ENCODE data around the gene INF2. TPM values are rescaled to one million over a fixed set of nuclear protein-coding genes. Genes with fewer than 3 reads are reported as not detected.

Gene INF2
- total and polyA plus RNA-seq, 2 experiments from 2014 or later: 23.0 to 53.3 TPM

- Histone ChIP-seq H3K9ac (no peak overlapping the region), H3K9me2 (ENCODE audit: insufficient read depth) (no peaks in the 10 kb centered on the region), H3K36me3 (ENCODE audit: low read depth) (no peaks in the 10 kb centered on the region), H3K9me3 (ENCODE audit: low read depth) (no peaks in the 10 kb centered on the region), H3K27me3 (replicated peaks; ENCODE audit: insufficient read depth) (peaks cover 28% of the 10 kb centered on the region), H4K20me1 (ENCODE audit: insufficient read depth) (no peaks in the 10 kb centered on the region), H3K4me1 (ENCODE audit: insufficient read depth) (no peaks in the 10 kb centered on the region), H2AFZ (no peak overlapping the region), H3K4me3 (no peak overlapping the region), H3K79me2 (ENCODE audit: insufficient read depth) (no peaks in the 10 kb centered on the region), H3K27ac (no peak overlapping the region), H3F3A (ENCODE audit: insufficient read depth) (no peaks in the 10 kb centered on the region), H3K4me2 (ENCODE audit: unreplicated experiment) (no peak overlapping the region)
- 88 to 92% methylated on average over 9 of the region's 9 CpGs for WGBS, 2 experiments (ENCODE audit: low coverage in 1 of 2, low lambda C conversion rate in 2 of 2, missing lambda C conversion rate in 2 of 2)
- in situ Hi-C loops (cut with MboI): loop anchor here (10.0 kb wide), 1 partner anchor 508 kb away; the partner anchor contains the start of gene KIF26A
- TF ChIP-seq EZH2phosphoT487 (IDR thresholded peaks at IDR 0.05; ENCODE audit: insufficient read depth, low read depth) (no peak), EZH2 (IDR thresholded peaks at IDR 0.05; ENCODE audit: insufficient read depth, poor library complexity, severe bottlenecking) (no peak)
- no peak for DNase-seq
These were observed 46.9 kb upstream of the INF2 start for GRCh38 chr14:104642540-104642868.

GRCh38 chr14:104643306-104643705 lies 46.1 kb upstream of the INF2 start:
- in situ Hi-C loops (cut with MboI): loop anchor here (10.0 kb wide), 1 partner anchor 509 kb away; the partner anchor contains the start of gene KIF26A
- Histone ChIP-seq H3K4me3 (no peak overlapping the region), H3K9me3 (ENCODE audit: low read depth) (no peaks in the 10 kb centered on the region), H2AFZ (no peak overlapping the region), H3K9ac (no peak overlapping the region), H3K27me3 (replicated peaks; ENCODE audit: insufficient read depth) (peaks cover 19% of the 10 kb centered on the region), H3K4me2 (ENCODE audit: unreplicated experiment) (no peak overlapping the region), H3F3A (ENCODE audit: insufficient read depth) (no peaks in the 10 kb centered on the region), H3K9me2 (ENCODE audit: insufficient read depth) (no peaks in the 10 kb centered on the region), H3K4me1 (ENCODE audit: insufficient read depth) (no peaks in the 10 kb centered on the region), H3K79me2 (ENCODE audit: insufficient read depth) (no peaks in the 10 kb centered on the region), H3K27ac (no peak overlapping the region), H4K20me1 (ENCODE audit: insufficient read depth) (no peaks in the 10 kb centered on the region), H3K36me3 (ENCODE audit: low read depth) (no peaks in the 10 kb centered on the region)
- DNase-seq: no peak
- WGBS, 2 experiments (ENCODE audit: low coverage in 1 of 2, low lambda C conversion rate in 2 of 2, missing lambda C conversion rate in 2 of 2): 32 to 37% methylated on average over 8 of the region's 8 CpGs
- TF ChIP-seq EZH2phosphoT487 (IDR thresholded peaks at IDR 0.05; ENCODE audit: insufficient read depth, low read depth) (no peak), EZH2 (IDR thresholded peaks at IDR 0.05; ENCODE audit: insufficient read depth, poor library complexity, severe bottlenecking) (no peak)

GRCh38 chr14:104644091-104644635 lies 45.3 kb upstream of the INF2 start:
- H3K9me2 ChIP-seq (ENCODE audit: insufficient read depth): no peaks in the 10 kb centered on the region
- in situ Hi-C loops (cut with MboI): loop anchor here (10.0 kb wide), 1 partner anchor 509 kb away; the partner anchor contains the start of gene KIF26A

GRCh38 chr14:104644656-104645378 lies 44.6 kb upstream of the INF2 start:
- H3K4me2 ChIP-seq (ENCODE audit: unreplicated experiment): no peak overlapping the region
- TF ChIP-seq EZH2phosphoT487 (IDR thresholded peaks at IDR 0.05; ENCODE audit: insufficient read depth, low read depth): no peak
- TF ChIP-seq EZH2 (IDR thresholded peaks at IDR 0.05; ENCODE audit: insufficient read depth, poor library complexity, severe bottlenecking): no peak
- in situ Hi-C loops (cut with MboI): loop anchor here (10.0 kb wide), 1 partner anchor 510 kb away; the partner anchor contains the start of gene KIF26A
- DNase-seq: no peak
- 31 to 33% methylated on average over 11 of the region's 11 CpGs for WGBS, 2 experiments (ENCODE audit: low coverage in 1 of 2, low lambda C conversion rate in 2 of 2, missing lambda C conversion rate in 2 of 2)
- no peaks in the 10 kb centered on the region for H3F3A ChIP-seq (ENCODE audit: insufficient read depth)
- H3K36me3 ChIP-seq (ENCODE audit: low read depth): no peaks in the 10 kb centered on the region
- no peaks in the 10 kb centered on the region for H3K9me2 ChIP-seq (ENCODE audit: insufficient read depth)
- no peaks in the 10 kb centered on the region for H3K79me2 ChIP-seq (ENCODE audit: insufficient read depth)
- H2AFZ ChIP-seq: no peak overlapping the region
- H3K27ac ChIP-seq: no peak overlapping the region
- peaks cover 8% of the 10 kb centered on the region; the same call in 1 of the 2 replicates for H3K27me3 ChIP-seq (replicated peaks; ENCODE audit: insufficient read depth)
- no peak overlapping the region for H3K9ac ChIP-seq
- no peaks in the 10 kb centered on the region for H3K4me1 ChIP-seq (ENCODE audit: insufficient read depth)
- H4K20me1 ChIP-seq (ENCODE audit: insufficient read depth): no peaks in the 10 kb centered on the region
- H3K4me3 ChIP-seq: no peak overlapping the region
- H3K9me3 ChIP-seq (ENCODE audit: low read depth): no peaks in the 10 kb centered on the region

More at GRCh38 chr14:104644091-104644635, 45.3 kb upstream of the INF2 start:
- H3K36me3 ChIP-seq (ENCODE audit: low read depth): no peaks in the 10 kb centered on the region
- WGBS, 2 experiments (ENCODE audit: low coverage in 1 of 2, low lambda C conversion rate in 2 of 2, missing lambda C conversion rate in 2 of 2): 67 to 73% methylated on average over 12 of the region's 12 CpGs
- no peak overlapping the region for H3K9ac ChIP-seq
- peaks cover 12% of the 10 kb centered on the region for H3K27me3 ChIP-seq (replicated peaks; ENCODE audit: insufficient read depth)
- no peaks in the 10 kb centered on the region for H3K9me3 ChIP-seq (ENCODE audit: low read depth)
- no peak overlapping the region for H3K4me2 ChIP-seq (ENCODE audit: unreplicated experiment)
- DNase-seq: no peak
- no peak overlapping the region for H3K4me3 ChIP-seq
- H3K79me2 ChIP-seq (ENCODE audit: insufficient read depth): no peaks in the 10 kb centered on the region
- no peaks in the 10 kb centered on the region for H3F3A ChIP-seq (ENCODE audit: insufficient read depth)
- no peaks in the 10 kb centered on the region for H4K20me1 ChIP-seq (ENCODE audit: insufficient read depth)
- no peak overlapping the region for H3K27ac ChIP-seq
- TF ChIP-seq EZH2 (IDR thresholded peaks at IDR 0.05; ENCODE audit: insufficient read depth, poor library complexity, severe bottlenecking): no peak
- no peak for TF ChIP-seq EZH2phosphoT487 (IDR thresholded peaks at IDR 0.05; ENCODE audit: insufficient read depth, low read depth)
- no peak overlapping the region for H2AFZ ChIP-seq
- no peaks in the 10 kb centered on the region for H3K4me1 ChIP-seq (ENCODE audit: insufficient read depth)

Measured in GM23248 (cell line).